GM19023 (cell line): Measurements from ENCODE around the gene C10orf67.
"Not testable (repeated sequence)": the region's sequence is repeated elsewhere in the genome, so short reads cannot be mapped to it uniquely, and the experiment has no call there.

Experiments
- ATAC-seq: cut with Tn5 transposase; IDR thresholded peaks from one replicate; pipeline ENCODE4 v1.9.1; 2021; ENCODE audit warnings: mild to moderate bottlenecking, moderate library complexity; ENCODE audit not compliant: unreplicated experiment

C10orf67 gene

DNA sequence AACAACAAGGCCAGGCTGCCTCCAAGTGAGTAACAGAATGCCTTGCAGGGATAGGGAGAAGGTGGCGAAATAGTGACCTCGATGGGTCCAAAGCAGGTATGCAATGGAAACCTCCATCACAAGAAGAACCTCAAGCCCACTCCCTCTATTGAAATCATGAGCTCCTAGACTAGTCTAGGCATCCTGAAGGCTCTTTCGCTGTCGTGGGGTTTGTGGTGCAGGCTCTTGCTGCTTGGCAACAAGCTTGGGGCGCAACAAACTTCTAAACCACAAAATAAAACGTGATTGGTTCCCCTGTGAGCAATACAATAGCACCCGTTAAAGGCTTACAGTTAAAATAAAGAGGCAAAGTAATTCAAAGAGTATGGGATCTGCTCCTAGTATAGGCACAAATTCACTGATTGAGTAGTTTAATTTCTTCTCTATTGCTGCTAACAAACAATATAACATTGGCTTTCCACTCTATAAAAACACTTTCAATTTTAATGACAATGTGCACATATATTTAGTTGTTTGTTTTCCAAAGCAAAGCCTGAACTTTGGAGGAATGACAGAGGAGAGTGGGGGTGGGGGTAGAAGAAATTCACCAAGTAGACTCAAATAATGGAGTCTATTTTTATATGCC, 64.1 kb downstream of the C10orf67 start:
- no peak for ATAC-seq

DNA sequence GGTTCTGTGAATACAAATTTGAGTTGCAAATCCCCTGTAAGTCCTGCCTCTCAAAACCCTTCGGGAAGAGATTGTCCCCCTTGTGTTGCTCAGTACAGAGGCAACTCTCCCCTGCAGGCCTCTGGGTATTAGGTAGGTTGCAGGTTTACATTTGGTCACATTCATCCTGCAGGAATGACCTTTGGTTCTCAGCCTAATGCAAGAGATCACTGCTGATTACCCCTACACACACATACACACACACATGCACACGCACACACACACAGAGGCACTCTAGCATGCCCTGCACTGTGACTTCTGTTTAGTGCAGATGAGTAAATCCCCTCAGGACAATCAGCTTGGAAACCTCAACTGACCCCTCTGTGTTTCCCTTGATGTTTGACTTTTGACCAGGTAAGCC, 69.2 kb downstream of the C10orf67 start:
- ATAC-seq, result no peak

DNA sequence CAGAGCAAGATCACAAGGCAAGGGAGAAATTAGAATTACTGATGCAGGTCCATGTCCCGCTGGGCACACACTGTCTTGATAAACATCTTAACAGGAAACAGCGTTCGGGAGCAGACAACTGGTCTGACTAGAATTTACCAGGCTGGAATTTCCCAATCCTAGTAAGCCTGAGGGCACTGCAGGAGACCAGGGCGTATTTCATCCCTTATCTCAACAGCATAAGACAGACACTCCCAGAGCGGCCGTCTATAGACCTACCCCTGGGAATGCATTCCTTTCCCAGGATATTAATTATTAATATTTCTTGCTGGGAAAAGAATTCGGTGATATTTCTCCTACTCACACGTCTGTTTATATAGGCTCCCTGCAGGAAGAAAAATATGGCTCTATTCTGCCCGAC, 70.4 kb downstream of the C10orf67 start:
- not testable (repeated sequence) for ATAC-seq

DNA sequence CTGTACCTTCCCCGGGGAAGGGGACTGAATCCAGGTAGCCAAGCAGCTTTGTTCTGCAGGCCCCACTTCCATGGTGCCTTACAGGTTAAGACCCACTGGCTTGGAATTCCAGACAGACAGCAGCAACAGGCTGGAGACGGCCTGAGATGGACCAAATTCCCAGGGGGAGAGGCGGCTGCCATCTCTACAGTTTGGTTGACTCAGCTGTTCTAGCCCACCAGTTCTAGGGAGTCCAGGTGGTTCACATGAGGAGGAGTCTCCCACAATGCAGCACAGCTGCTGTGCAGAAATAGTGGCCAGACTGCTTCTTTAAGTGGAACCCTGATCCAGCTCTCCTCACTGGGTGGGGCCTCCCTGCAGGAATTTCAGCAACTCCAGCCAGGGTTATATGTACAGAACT, 74.1 kb downstream of the C10orf67 start:
- no peak for ATAC-seq

DNA sequence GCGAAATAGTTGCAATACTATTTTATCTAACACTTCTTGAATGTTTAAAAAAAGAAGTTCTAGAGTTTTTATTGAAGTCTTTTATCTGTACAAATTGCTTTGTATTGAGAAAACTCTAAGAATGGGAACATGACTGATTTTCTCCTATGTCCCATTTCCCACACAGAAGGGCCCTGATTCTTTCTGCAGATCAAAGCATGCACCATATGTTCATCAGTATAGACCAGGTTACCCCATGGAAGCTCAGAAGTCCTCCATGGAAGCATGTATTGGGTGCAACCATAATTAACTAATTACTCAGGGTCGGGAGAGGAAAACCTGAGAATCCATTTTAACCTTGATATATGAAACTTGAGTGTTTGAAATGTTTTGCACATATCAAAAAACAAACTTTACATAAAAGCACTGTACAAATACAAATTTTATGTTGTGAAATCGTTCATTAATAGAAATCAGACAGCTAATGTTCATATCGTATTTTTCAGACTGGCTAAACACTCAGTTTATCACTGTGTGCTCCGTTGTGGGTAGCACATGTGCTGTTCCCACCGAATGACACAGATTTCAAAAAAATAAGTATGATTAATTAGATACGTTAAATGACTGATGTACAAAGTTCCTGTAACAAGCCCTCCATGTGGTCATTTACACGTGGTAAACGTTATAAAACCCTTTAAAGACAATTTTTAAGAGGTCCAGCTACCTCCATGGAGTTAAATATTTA, 81.0 kb downstream of the C10orf67 start:
- no peak for ATAC-seq

DNA sequence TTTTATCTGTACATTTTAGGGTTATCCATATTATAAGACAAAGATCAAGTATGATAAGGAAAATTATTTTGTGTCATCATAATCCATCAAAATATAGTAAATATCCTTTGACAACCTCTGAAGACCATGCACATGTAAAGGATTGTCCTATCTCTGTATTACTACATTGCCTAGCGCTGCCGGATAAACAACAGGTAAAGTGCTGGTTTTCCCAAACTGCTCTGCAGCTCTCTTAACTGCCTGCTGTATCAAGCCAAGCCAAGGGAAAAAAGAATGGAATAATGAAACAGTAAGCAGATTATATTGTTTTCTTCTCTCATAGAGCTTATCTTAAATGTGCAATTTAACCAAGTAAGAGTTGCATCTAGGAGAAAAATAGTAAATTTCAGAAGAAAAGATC, 81.7 kb downstream of the C10orf67 start:
- ATAC-seq, result no peak

DNA sequence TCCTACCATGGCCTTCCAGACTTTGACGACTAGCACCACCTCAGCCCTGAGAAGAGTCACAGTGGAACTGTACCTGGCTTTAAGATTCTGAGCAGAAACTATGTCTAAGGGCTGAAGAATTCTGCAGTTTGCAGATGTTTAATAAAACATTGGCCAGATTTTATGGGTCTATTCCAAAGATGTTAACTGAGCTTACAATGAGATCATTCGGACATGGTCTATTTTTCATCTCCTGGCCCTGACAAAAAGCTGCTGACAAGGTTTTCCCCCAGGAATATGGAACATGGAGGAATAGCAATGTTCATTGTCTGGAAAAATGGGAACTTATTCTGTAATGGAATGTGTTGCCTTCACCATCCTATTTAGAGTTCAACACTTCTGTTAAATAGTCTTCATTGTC, 86.1 kb downstream of the C10orf67 start:
- ATAC-seq, result no peak

DNA sequence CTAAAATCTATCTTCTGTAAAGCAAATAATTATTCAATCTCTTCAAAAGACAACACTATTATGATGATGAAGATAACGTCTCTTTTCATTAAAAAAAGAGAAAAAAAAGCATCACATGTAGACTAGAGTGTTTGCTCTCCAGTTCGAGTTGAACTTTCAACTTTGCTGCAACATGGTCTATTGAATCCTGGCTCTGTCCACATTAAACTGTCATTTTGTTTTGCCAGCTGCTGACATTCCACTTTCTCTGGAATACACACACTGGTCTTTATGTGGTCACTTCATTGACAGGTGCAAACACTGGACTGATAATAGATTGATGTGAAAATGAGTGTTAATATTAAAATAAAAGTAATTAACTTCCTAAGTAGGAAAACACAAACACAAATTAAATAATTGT, 90.8 kb downstream of the C10orf67 start:
- ATAC-seq, result no peak

DNA sequence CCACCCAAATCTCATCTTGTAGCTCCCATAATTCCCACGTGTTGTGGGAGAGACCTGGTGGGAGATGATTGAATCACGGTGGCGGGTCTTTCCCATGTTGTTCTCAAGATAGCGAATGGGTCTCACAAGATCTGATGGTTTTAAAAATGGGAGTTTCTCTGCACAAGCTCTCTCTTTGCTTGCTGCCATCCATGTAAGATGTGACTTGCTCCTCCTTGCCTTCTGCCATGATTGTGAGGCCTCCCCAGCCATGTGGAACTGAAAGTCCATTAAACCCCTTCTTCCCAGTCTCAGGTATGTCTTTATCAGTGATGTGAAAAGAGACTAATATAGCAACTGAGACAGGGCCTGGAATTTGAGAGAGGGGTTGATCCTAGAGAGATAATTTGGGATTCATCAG, 91.7 kb downstream of the C10orf67 start:
- ATAC-seq, result not testable (repeated sequence)

DNA sequence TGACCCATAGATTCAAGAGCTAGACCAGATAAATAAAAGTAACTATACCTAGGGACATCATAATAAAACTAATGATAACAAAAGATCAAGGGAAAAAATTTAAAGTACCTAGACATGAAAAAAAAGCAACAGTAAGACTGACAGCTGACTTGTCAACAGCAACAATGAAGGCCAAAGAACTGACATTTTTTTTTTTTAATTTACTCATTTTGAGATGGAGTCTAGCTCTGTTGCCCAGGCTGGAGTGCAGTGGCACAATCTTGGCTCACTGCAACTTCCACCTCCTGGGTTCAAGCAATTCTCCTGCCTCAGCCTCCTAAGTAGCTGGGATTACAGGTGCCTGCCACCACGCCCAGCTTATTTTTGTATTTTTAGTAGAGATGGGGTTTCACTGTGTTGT, 102.8 kb downstream of the C10orf67 start:
- ATAC-seq, result not testable (repeated sequence)

DNA sequence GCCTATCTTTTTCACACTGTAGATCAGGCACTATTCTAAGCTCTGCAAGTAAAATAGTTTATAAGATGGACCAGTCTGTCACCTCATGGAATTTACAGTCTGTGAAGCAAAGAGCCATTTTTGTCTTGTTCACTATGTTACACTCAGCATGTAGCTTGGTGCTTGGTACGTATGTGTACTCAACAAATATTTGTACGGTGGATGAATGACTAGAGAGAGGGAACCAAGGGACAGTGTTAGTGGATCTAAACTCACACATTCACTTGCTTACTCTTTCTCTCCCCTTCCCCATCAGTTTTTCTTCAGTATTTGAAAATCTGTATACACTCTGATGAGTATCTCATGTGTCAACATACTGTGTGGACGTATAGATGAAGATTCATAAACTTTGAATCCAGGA, 106.6 kb downstream of the C10orf67 start:
- ATAC-seq, result no peak

DNA sequence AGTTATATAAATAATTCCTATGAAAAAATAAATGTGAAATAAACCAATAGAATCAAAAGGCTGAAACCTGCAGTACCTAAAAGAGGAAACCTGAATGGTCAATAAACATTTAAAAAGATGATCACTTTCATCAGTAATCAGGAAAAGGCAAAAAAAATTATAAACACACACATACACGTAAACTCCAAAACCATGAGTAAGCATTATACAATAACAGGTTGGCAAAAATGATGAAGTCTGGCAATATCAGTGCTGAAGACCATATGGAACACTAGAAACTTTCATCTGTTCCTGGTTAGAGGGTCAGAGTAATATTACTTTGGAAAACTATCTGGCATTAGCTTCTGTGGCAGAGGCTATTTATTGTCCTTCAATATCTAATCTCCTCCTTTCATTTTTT, 114.0 kb downstream of the C10orf67 start:
- ATAC-seq, result no peak

DNA sequence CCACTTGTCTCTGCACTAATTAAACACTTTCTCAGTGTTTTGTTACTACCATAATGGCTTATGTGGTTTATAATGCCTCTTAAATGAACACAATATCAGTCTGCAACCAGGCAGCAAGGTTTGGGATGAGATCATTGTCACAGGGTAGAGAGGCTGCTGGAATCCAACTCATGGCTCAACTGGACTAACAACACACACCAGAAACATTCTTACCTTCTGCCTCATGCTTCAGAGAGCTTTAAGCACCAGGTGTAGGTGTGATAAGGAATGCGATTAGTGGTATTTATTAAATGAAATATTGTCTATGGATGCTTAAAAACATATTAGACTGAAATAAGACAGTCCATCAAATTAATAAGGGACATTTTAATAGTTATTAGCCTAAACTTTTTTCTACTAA, 127.1 kb downstream of the C10orf67 start:
- ATAC-seq, result no peak

DNA sequence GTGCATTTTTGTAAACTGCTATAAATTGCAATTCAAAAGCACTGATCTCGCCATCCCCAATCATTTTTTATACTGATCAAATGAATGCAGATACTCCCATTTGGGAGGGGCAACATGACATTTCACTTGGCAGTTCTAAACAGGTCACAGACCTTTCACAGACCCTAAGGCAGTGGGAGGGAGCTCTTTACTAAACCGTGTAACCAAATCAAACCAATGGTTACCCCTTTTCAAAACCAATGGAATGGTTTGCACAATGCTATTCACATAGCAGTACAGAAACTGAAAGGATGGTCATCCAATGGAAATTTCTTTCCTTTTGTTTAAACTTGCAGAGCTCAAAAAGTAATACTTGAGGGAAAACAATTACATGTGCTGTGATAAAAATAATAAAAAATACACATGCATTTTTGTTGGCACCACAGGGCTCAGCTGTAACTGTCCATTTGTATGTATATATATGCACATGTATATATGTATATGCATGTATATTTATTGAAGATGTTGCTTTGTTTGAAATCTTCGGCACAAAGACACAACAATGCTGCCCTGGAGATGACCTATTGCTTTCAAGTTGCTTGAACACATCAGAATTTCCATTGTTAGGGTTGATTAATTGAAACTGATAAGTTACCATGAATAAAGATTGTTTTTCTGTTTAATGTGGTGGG, 138.5 kb downstream of the C10orf67 start:
- no peak for ATAC-seq

DNA sequence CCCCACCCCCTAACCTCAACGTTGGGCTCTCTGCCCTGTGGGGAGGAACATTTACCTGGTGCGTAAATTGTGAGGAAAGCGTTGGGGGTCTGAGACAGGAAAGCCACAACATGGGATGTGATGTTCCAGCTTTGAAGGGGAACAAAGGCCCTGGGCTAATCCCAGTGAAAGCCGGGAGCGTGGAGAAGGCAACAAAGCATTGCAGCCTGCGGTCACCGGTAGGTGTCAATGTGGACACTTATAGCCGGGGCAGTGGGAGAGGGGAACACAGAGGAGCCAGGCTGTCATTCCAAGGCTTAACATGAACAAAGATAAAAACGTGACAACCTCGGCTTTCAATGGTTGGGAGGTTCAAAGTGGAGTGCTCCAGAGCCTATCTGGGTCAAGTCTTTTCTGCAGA, 139.8 kb downstream of the C10orf67 start:
- ATAC-seq, result no peak

DNA sequence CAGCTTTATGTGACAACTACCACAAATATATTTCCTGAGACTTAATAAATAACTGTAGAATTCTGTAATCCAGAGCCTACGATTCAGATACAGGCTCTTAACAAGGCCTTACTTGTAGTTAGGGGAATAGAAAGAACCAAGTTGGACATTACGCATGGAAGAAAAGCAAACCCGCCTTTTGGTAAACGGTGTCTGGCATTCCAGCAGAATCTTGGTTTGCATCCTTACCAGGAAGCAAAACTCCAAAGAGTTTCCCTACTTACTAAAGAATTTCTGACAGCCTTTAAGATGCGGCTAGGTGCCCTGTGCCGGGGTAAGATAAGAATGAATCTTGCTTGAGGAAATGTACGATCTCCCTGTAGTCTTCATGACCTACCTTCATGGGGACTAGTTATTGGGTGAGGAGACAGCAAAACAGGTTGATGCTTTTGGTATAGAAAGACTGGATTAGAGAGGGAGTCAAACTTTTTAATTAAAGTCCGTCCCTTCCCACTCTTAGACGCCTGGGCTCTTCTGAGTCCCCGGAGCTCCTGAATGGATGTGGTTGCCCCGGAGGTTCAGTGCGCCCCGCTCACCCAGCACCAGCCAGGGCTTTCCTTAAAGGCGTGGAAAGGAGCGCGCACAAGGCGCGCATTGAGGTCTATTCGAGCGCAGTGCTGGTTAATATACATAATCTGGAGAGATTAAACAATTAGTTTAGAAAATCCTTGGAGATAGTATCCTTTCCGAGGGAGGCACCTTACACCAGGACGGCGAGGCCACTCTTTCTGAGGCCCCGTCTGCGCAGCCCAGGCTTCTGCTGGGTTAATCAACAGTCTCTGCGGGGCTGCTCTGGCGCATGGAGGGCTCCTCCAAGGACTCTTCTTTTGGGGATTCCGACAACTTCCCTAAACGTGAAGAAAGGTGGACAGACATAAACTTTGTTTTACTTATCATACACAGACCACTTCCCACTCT, 140.9 kb downstream of the C10orf67 start:
- no peak for ATAC-seq

DNA sequence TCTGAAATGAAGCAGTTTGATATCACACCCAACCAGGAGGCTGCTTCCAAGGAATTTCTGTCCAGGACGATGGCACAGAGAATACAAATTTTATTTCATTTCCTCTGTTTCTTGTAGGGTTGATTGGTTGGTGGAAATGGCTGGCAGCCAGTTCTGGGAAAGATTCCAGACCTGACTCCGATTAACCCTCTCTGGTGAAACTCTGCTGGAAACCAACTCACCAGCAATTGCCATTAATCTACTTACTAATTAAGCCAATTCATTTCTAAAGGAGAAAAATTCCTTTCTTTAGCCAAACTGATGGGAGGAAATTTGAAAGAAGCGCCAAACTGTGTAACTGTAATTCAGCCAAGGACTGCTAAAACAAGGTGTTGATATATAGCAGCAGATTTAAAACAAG, 141.8 kb downstream of the C10orf67 start:
- ATAC-seq, result no peak

DNA sequence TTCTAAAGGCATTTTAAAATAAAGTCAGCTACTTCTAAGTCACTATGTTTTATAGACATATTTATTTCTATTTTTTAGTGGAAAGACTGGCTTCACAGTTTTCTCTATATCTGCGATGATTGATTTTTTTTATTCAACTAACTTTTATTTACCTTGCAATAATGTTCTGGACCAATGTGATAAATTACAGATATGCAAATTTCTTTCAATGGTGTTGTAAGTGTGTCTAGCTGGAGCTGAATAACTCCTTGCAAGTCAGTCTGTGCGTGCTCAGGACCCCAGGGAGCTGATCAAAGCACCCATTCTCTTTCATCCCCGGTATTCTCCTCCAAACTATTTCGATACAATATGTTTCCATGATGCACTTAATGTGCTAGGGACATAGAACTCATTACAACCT, 142.8 kb downstream of the C10orf67 start:
- no peak for ATAC-seq

DNA sequence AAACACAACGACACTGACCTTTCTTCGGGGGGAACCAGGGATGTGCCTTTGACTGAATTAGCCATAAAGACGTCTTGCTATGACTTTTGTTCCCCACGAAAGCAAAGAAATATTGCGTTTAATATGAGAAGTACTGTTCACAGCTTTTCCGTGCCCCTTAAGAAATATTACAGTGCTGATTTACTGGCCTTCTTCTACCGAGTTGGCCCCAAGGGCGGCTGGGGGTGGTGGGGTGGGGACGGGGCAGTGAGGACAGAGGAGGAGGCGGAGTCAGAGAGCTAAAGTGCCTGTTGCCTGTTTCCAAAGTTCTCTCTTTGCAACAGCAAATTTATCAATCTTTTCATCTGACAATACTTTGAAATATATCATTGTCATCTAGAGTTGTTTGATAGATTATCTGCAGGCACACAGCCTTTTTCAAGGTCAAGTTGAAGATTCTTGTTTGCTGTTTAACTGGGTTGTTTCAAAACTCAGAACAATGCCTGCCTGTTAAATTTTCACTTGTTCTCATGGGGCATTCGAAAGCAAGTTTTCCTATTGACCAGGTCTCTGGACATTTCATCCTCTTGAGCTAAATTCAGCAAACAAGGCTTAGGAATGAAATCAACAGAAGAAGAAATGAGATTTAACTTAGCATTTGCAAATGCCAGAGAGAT, 143.5 kb downstream of the C10orf67 start:
- ATAC-seq, result no peak

DNA sequence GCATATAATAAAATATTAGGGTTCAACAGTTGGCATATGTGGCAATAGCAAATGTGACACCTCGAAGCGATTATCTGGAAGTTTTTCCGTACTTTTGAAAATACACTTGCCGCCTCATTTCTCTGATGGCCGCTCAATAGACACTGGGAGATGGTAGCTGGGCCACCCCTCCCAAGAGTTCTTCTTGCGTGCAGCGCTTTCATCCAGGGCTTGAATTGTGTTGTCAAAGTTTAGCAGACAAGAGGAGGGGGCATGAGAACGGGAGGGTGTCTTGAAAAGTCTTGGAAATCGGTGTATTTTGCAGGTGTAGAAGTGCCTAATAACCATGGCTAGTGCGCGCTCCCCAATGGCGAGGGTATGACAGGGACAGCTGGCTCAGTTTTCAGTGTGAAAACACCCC, 144.0 kb downstream of the C10orf67 start:
- ATAC-seq, result no peak
